Measurements from ENCODE around the gene CEP57.

CEP57 gene

GRCh38 chr11:95766701-95767100 is 23.6 kb upstream of the CEP57 start:
- H3K27ac ChIP-seq: no peak overlapping the region
- POLR2A ChIA-PET (ENCODE audit: low non-redundant PET): no interaction called here
- no peak for DNase-seq (ENCODE audit: low spot score)
- CTCF ChIA-PET: interaction anchor here (0.8 kb wide), 1 partner anchor 612 kb away, joined by 3 read pairs; no protein-coding TSS in a partner anchor
- TF ChIP-seq CTCF (conservative IDR thresholded peaks at IDR 0.05; ENCODE audit: low read depth): no peak

- TF ChIP-seq CTCF (conservative IDR thresholded peaks at IDR 0.05; ENCODE audit: low read depth): no peak
- no peak for DNase-seq (ENCODE audit: low spot score)
- H3K27ac ChIP-seq: no peak overlapping the region
- CTCF ChIA-PET: interaction anchor here (0.6 kb wide), 1 partner anchor 1145 kb away, joined by 4 read pairs; no protein-coding TSS in a partner anchor
- POLR2A ChIA-PET (ENCODE audit: low non-redundant PET): no interaction called here
Measured at GRCh38 chr11:95767498-95767897, 22.8 kb upstream of the CEP57 start.

- no peak for DNase-seq (ENCODE audit: low spot score)
- ChIA-PET CTCF (no interaction called here), POLR2A (ENCODE audit: low non-redundant PET) (no interaction called here)
- TF ChIP-seq CTCF (conservative IDR thresholded peaks at IDR 0.05; ENCODE audit: low read depth): no peak
- no peak overlapping the region for H3K27ac ChIP-seq
Measured at GRCh38 chr11:95768521-95768920, 21.8 kb upstream of the CEP57 start.

- DNase-seq (ENCODE audit: low spot score): no peak
- TF ChIP-seq CTCF (conservative IDR thresholded peaks at IDR 0.05; ENCODE audit: low read depth): no peak
- CTCF ChIA-PET: no interaction called here
- H3K27ac ChIP-seq: no peak overlapping the region
- POLR2A ChIA-PET (ENCODE audit: low non-redundant PET): no interaction called here
Measured at GRCh38 chr11:95776859-95777258, 13.4 kb upstream of the CEP57 start.

- TF ChIP-seq CTCF (conservative IDR thresholded peaks at IDR 0.05; ENCODE audit: low read depth): no peak
- DNase-seq (ENCODE audit: low spot score): no peak
- ChIA-PET CTCF (interaction anchor here (0.7 kb wide), 1 partner anchor 11 kb away, joined by 3 read pairs; no protein-coding TSS in a partner anchor), POLR2A (ENCODE audit: low non-redundant PET) (no interaction called here)
- H3K27ac ChIP-seq: no peak overlapping the region
Measured at GRCh38 chr11:95778699-95779098, 11.6 kb upstream of the CEP57 start.

- CTCF ChIA-PET: no interaction called here
- POLR2A ChIA-PET (ENCODE audit: low non-redundant PET): no interaction called here
- no peak for TF ChIP-seq CTCF (conservative IDR thresholded peaks at IDR 0.05; ENCODE audit: low read depth)
- no peak overlapping the region for H3K27ac ChIP-seq
- no peak for DNase-seq (ENCODE audit: low spot score)
Measured at GRCh38 chr11:95780544-95780943, 9.8 kb upstream of the CEP57 start.
